Liver (tissue), 9 donors: ENCODE results near the gene REEP1. TPM values are rescaled to one million over a fixed set of nuclear protein-coding genes. Genes with fewer than 3 reads are reported as not detected.

Experiments used
- DNase-seq: peaks from one replicate; pipeline ENCODE4 v3.0.0-alpha.2; 2017; ENCODE audit warnings: low spot score
- H3K27ac ChIP-seq, 2 donors: one replicate each; pipeline ENCODE4 v1.7.0; 2013; ENCODE audit warnings: inconsistent platforms in 2 of 2, low read length in 2 of 2, control low read depth in 1 of 2, low read depth in 1 of 2, mild to moderate bottlenecking in 1 of 2
- H3K27me3 ChIP-seq, 4 donors: one replicate each; pipeline versions ENCODE4 v1.6.1 to v1.7.0; 2013; ENCODE audit warnings: low read length in 3 of 4, inconsistent platforms in 1 of 4, mild to moderate bottlenecking in 1 of 4, moderate library complexity in 1 of 4; ENCODE audit not compliant: control insufficient read depth in 4 of 4, insufficient read depth in 4 of 4
- H3K36me3 ChIP-seq, 4 donors: one replicate each; pipeline versions ENCODE4 v1.6.1 to v1.7.0; 2013; ENCODE audit warnings: low read length in 3 of 4, mild to moderate bottlenecking in 3 of 4, low read depth in 1 of 4, moderate library complexity in 1 of 4; ENCODE audit not compliant: control insufficient read depth in 4 of 4, insufficient read depth in 3 of 4
- H3K4me1 ChIP-seq, 4 donors: one replicate each; pipeline versions ENCODE4 v1.6.1 to v1.7.0; 2013; ENCODE audit warnings: low read length in 3 of 4, mild to moderate bottlenecking in 3 of 4, moderate library complexity in 1 of 4; ENCODE audit not compliant: control insufficient read depth in 4 of 4, insufficient read depth in 4 of 4
- H3K4me3 ChIP-seq, 3 donors: one replicate each; pipeline versions ENCODE4 v1.6.1 to v1.7.0; 2013; ENCODE audit warnings: low read length in 3 of 3, control low read depth in 1 of 3, low read depth in 1 of 3, mild to moderate bottlenecking in 1 of 3
- H3K9ac ChIP-seq, 2 donors: one replicate each; pipeline ENCODE4 v1.7.0; 2013; ENCODE audit warnings: low read length in 2 of 2, mild to moderate bottlenecking in 2 of 2, moderate library complexity in 2 of 2, control low read depth in 1 of 2, low read depth in 1 of 2
- H3K9me3 ChIP-seq, 4 donors: one replicate each; pipeline versions ENCODE4 v1.6.1 to v1.7.0; 2013; ENCODE audit warnings: low read length in 3 of 4; ENCODE audit not compliant: control insufficient read depth in 4 of 4
- EGR1 ChIP-seq, 2 donors: IDR thresholded peaks; 2 replicates each; pipeline ENCODE4 v1.6.1; 2016 to 2018; ENCODE audit warnings: antibody characterized with exemption in 2 of 2, low read depth in 2 of 2
- FOXA1 ChIP-seq: IDR thresholded peaks from 2 replicates; pipeline ENCODE4 v1.6.1; 2016; ENCODE audit warnings: antibody characterized with exemption
- FOXA2 ChIP-seq: IDR thresholded peaks from 2 replicates; pipeline ENCODE4 v1.6.1; 2016; ENCODE audit warnings: antibody characterized with exemption
- HNF4A ChIP-seq, 2 donors: conservative IDR thresholded peaks; 2 replicates each; pipeline ENCODE4 v1.6.1; 2016; ENCODE audit warnings: antibody characterized with exemption in 2 of 2, mild to moderate bottlenecking in 2 of 2
- HNF4G ChIP-seq: IDR thresholded peaks from 2 replicates; pipeline ENCODE4 v1.6.1; 2016; ENCODE audit warnings: antibody characterized with exemption
- JUND ChIP-seq, 2 donors: IDR thresholded peaks; 2 replicates each; pipeline ENCODE4 v1.6.1; 2016; ENCODE audit warnings: antibody characterized with exemption in 2 of 2
- RAD21 ChIP-seq, 2 donors: IDR thresholded peaks; 2 replicates each; pipeline ENCODE4 v1.6.1; 2016; ENCODE audit warnings: antibody characterized with exemption in 2 of 2, mild to moderate bottlenecking in 2 of 2
- RXRA ChIP-seq, 2 donors: IDR thresholded peaks; 2 replicates each; pipeline ENCODE4 v1.6.1; 2017 to 2018; ENCODE audit warnings: antibody characterized with exemption in 2 of 2, mild to moderate bottlenecking in 1 of 2
- YY1 ChIP-seq: IDR thresholded peaks from 2 replicates; pipeline ENCODE4 v1.6.1; 2016; ENCODE audit warnings: antibody characterized with exemption, mild to moderate bottlenecking
- WGBS: extraction: QIAGEN DNeasy Blood & Tissue Kit; methylation state at CpG from one replicate; pipeline ENCODE4 v1.1.7; 2013; 5-methylcytosine and 5-hydroxymethylcytosine counted together
- polyA plus RNA-seq, 2 donors: library from polyadenylated mRNA; stranded (reverse) in 1 of 2; unstranded in 1 of 2; fragments of 200-250 nt in 1 of 2; fragments of >200 nt in 1 of 2; fragmentation: Nextera tagmentation in 1 of 2; extraction: Ambion mirVana in 1 of 2; gene quantifications; one replicate each; pipeline versions ENCODE4 v1.2.1 to v1.2.3, GENCODE V29; 2013 to 2015
- total RNA-seq, 2 donors: library from RNA; depleted of rRNA; stranded (reverse); fragments of >200 nt; gene quantifications; one replicate each; pipeline ENCODE4 v1.2.3, GENCODE V29; 2014
- TF ChIP-seq, protein P1 (sequence below): IDR thresholded peaks from 2 replicates; pipeline ENCODE4 v1.6.1; 2016; ENCODE audit warnings: antibody characterized with exemption, mild to moderate bottlenecking
- TF ChIP-seq, protein P2 (sequence below): fragments of 150-350 bp; IDR thresholded peaks from 2 replicates; pipeline ENCODE4 v1.5.1; 2017; ENCODE audit warnings: improper control_type of control experiment, low read depth, low read length; ENCODE audit not compliant: missing input control
- TF ChIP-seq, protein P3 (sequence below): IDR thresholded peaks from 2 replicates; pipeline ENCODE4 v1.6.1; 2016; ENCODE audit warnings: antibody characterized with exemption
- TF ChIP-seq, protein P4 (sequence below): IDR thresholded peaks from 2 replicates; pipeline ENCODE4 v1.6.1; 2016; ENCODE audit warnings: antibody characterized with exemption
- donor health status: healthy.
- donor health status: healthy.
- donor health status: healthy.
- donor health status: healthy.
- donor health status: healthy.

Gene REEP1
- total and polyA plus RNA-seq, 4 donors = 0.46 to 1.7 (median 0.89) TPM

DNA sequence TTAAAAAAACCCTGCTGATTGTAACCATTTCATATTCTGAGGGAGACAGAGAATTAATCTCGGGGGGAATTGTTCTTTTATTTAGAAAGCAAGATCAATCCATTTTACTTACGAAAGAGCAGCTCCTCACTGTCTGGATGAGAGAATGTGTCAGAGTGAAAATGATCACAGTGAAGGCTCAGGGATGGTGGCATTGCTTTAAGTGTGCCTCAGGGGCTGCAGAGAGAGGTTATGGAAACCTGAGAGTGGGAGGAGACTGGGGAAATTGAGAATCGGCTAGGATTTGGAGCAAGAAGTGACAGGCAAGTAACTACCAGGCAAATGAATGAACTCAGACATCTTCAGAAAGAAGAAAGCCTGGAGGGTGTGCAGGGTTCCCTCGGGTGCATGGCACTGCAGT lies 104.0 kb downstream of the REEP1 start:
- no peak overlapping the region for H3K9ac ChIP-seq
- H3K36me3 ChIP-seq = no peaks in the 10 kb centered on the region

DNA sequence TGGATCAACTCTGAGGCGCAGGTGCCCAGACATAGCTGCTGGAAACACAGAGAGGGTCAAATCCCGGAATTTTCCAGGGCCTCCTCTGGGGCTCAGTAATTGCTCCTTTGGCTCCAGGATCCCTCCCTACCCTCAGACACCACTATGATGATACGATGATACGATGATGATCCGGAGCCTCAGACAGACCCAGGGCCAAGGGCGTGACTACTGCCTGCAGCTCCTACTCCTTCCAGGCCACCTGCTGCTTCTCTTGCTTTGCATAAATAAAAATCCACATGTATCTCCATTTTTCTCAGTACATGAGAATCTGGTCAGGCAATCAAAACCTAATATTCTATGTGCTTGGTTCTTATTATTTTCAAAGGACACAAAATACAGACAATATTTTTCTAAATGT lies 104.5 kb downstream of the REEP1 start:
- Histone ChIP-seq H3K4me3 (no peak overlapping the region), H3K36me3 (no peaks in the 10 kb centered on the region), H3K9me3 (no peaks in the 10 kb centered on the region), H3K4me1 (no peaks in the 10 kb centered on the region), H3K9ac (no peak overlapping the region), H3K27ac (no peak overlapping the region), H3K27me3 (no peaks in the 10 kb centered on the region)
- no peak for TF ChIP-seq FOXA1
- TF ChIP-seq RXRA (IDR thresholded peaks at IDR 0.05) = no peak
- TF ChIP-seq, protein P1, sequence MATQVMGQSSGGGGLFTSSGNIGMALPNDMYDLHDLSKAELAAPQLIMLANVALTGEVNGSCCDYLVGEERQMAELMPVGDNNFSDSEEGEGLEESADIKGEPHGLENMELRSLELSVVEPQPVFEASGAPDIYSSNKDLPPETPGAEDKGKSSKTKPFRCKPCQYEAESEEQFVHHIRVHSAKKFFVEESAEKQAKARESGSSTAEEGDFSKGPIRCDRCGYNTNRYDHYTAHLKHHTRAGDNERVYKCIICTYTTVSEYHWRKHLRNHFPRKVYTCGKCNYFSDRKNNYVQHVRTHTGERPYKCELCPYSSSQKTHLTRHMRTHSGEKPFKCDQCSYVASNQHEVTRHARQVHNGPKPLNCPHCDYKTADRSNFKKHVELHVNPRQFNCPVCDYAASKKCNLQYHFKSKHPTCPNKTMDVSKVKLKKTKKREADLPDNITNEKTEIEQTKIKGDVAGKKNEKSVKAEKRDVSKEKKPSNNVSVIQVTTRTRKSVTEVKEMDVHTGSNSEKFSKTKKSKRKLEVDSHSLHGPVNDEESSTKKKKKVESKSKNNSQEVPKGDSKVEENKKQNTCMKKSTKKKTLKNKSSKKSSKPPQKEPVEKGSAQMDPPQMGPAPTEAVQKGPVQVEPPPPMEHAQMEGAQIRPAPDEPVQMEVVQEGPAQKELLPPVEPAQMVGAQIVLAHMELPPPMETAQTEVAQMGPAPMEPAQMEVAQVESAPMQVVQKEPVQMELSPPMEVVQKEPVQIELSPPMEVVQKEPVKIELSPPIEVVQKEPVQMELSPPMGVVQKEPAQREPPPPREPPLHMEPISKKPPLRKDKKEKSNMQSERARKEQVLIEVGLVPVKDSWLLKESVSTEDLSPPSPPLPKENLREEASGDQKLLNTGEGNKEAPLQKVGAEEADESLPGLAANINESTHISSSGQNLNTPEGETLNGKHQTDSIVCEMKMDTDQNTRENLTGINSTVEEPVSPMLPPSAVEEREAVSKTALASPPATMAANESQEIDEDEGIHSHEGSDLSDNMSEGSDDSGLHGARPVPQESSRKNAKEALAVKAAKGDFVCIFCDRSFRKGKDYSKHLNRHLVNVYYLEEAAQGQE = no peak
- TF ChIP-seq EGR1 (IDR thresholded peaks at IDR 0.05; ENCODE audit: low read depth in 2 of 2) = no peak
- TF ChIP-seq, protein P2, sequence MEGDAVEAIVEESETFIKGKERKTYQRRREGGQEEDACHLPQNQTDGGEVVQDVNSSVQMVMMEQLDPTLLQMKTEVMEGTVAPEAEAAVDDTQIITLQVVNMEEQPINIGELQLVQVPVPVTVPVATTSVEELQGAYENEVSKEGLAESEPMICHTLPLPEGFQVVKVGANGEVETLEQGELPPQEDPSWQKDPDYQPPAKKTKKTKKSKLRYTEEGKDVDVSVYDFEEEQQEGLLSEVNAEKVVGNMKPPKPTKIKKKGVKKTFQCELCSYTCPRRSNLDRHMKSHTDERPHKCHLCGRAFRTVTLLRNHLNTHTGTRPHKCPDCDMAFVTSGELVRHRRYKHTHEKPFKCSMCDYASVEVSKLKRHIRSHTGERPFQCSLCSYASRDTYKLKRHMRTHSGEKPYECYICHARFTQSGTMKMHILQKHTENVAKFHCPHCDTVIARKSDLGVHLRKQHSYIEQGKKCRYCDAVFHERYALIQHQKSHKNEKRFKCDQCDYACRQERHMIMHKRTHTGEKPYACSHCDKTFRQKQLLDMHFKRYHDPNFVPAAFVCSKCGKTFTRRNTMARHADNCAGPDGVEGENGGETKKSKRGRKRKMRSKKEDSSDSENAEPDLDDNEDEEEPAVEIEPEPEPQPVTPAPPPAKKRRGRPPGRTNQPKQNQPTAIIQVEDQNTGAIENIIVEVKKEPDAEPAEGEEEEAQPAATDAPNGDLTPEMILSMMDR = no peak
- TF ChIP-seq, protein P3, sequence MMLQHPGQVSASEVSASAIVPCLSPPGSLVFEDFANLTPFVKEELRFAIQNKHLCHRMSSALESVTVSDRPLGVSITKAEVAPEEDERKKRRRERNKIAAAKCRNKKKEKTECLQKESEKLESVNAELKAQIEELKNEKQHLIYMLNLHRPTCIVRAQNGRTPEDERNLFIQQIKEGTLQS = no peak
- TF ChIP-seq FOXA2 = no peak
- TF ChIP-seq, protein P4, sequence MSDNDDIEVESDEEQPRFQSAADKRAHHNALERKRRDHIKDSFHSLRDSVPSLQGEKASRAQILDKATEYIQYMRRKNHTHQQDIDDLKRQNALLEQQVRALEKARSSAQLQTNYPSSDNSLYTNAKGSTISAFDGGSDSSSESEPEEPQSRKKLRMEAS = no peak
- TF ChIP-seq HNF4A (conservative IDR thresholded peaks at IDR 0.05) = no peak
- no peak for TF ChIP-seq JUND (IDR thresholded peaks at IDR 0.05)
- no peak for TF ChIP-seq YY1
- TF ChIP-seq RAD21 (IDR thresholded peaks at IDR 0.05) = no peak
- no peak for DNase-seq
- 92% methylated on average over 6 of the region's 6 CpGs for whole genome bisulfite sequencing

More for the DNA sequence above, 104.0 kb downstream of the REEP1 start:
- Histone ChIP-seq H3K4me1 (no peaks in the 10 kb centered on the region), H3K27me3 (no peaks in the 10 kb centered on the region), H3K9me3 (no peaks in the 10 kb centered on the region), H3K27ac (no peak overlapping the region), H3K4me3 (no peak overlapping the region)
- DNase-seq = no peak
- 64% methylated on average over 4 of the region's 4 CpGs for WGBS
- TF ChIP-seq FOXA1 (no peak), FOXA2 (no peak), HNF4A (conservative IDR thresholded peaks at IDR 0.05) (no peak), JUND (IDR thresholded peaks at IDR 0.05) (no peak), HNF4G (no peak), RXRA (IDR thresholded peaks at IDR 0.05) (no peak)
- TF ChIP-seq, protein P2 = no peak
